K562 (cell line): Measurements from ENCODE around the gene KISS1. TPM values are rescaled to one million over a fixed set of nuclear protein-coding genes. Genes with fewer than 3 reads are reported as not detected.

Source experiments
- E2F3 ChIP-seq: fragments of 250-450 bp; sonication (Bioruptor Pico); IDR thresholded peaks from 2 replicates; pipeline ENCODE4 v1.4.0; 2020; ENCODE audit warnings: mild to moderate bottlenecking
- E2F8 ChIP-seq: fragments of 450-650 bp; IDR thresholded peaks from 2 replicates; pipeline ENCODE4 v1.7.1; 2018; ENCODE audit warnings: mild to moderate bottlenecking, low read depth; ENCODE audit not compliant: partially characterized antibody
- HEY1 ChIP-seq: fragments of 250-450 bp; sonication (Bioruptor Pico); IDR thresholded peaks from 2 replicates; pipeline ENCODE4 v1.5.0; 2020; ENCODE audit warnings: mild to moderate bottlenecking, moderate library complexity, borderline replicate concordance
- HNRNPUL1 ChIP-seq: fragments of 200-400 bp; formaldehyde crosslinking; IDR thresholded peaks from 2 replicates; pipeline ENCODE4 v1.6.1; 2017; ENCODE audit warnings: low read length
- IRF9 ChIP-seq: fragments of 450-650 bp; IDR thresholded peaks from 2 replicates; pipeline ENCODE4 v1.6.1; 2016; ENCODE audit warnings: missing biosample characterization, missing genetic modification characterization
- LCOR ChIP-seq: sonication (generic); formaldehyde crosslinking; IDR thresholded peaks from 2 replicates; pipeline ENCODE4 v1.8.0; 2022; ENCODE audit warnings: mild to moderate bottlenecking, missing genetic modification reagents
- MTA3 ChIP-seq: fragments of 450-650 bp; formaldehyde crosslinking; IDR thresholded peaks from 2 replicates; pipeline ENCODE4 v1.6.1; 2017; ENCODE audit warnings: mild to moderate bottlenecking, borderline replicate concordance
- RREB1 ChIP-seq: fragments of 250-450 bp; sonication (Bioruptor Pico); IDR thresholded peaks from 2 replicates; pipeline ENCODE4 v1.4.0; 2020
- ZNF184 ChIP-seq: sonication (generic); formaldehyde crosslinking; IDR thresholded peaks from 2 replicates; pipeline ENCODE4 v1.5.0; 2020; ENCODE audit warnings: missing genetic modification reagents
- ZNF282 ChIP-seq: sonication (generic); formaldehyde crosslinking; IDR thresholded peaks from 2 replicates; pipeline ENCODE4 v1.8.1; 2023; ENCODE audit warnings: missing genetic modification reagents
- ZNF3 ChIP-seq: fragments of 250-450 bp; sonication (Bioruptor Pico); IDR thresholded peaks from 2 replicates; pipeline ENCODE4 v1.5.0; 2021; ENCODE audit warnings: mild to moderate bottlenecking, moderate library complexity
- ZNF609 ChIP-seq: sonication (generic); formaldehyde crosslinking; IDR thresholded peaks from 2 replicates; pipeline ENCODE4 v1.8.1; 2023; ENCODE audit warnings: missing genetic modification reagents, mild to moderate bottlenecking, borderline replicate concordance
- polyA plus RNA-seq, 8 experiments: library from polyadenylated mRNA; depleted of rRNA in 4 of 8; stranded (reverse) in 5 of 8; unstranded in 3 of 8; fragments of >200 nt; fragmentation: Nextera tagmentation in 2 of 8; fragmentation: Illumina TruSeq in 1 of 8; extraction: Ambion mirVana in 2 of 8; extraction: Trizol in 1 of 8; gene quantifications; 2 replicates each; pipeline versions ENCODE4 v1.2.1 to v1.2.3, GENCODE V29; 2011 to 2014; ENCODE audit warnings: inconsistent platforms in 1 of 8, missing spikeins in 1 of 8
- total RNA-seq, 7 experiments: library from RNA; depleted of rRNA in 6 of 7; stranded (reverse); fragments of >200 nt in 6 of 7; fragmentation: Illumina TruSeq in 2 of 7; extraction: Trizol in 2 of 7; gene quantifications; 2 replicates each; pipeline versions ENCODE4 v1.2.1 to v1.2.3, GENCODE V29; 2011 to 2021; ENCODE audit warnings: low replicate concordance in 1 of 7

Gene KISS1
- total and polyA plus RNA-seq, 9 of the 15 experiments (the other 6 are each of a cell fraction or from before 2014, with no cell fraction given) = 0.31 TPM; not detected in 8

GRCh38 chr1:204177133-204177532 is 19.2 kb downstream of the KISS1 start (continued):
- TF ChIP-seq LCOR (CRISPR knock-in tag) (no peak), MTA3 (no peak; the same call in 1 of the 2 replicates), ZNF184 (CRISPR knock-in tag) (no peak), E2F3 (CRISPR knock-in tag) (peak; percentile 95), HNRNPUL1 (no peak), ZNF609 (CRISPR knock-in tag) (peak; percentile 75; the same call in 1 of the 2 replicates), HEY1 (CRISPR knock-in tag) (0 out of 2 replicates have a peak, but pooled peaks have one; percentile 67), IRF9 (no peak), ZNF3 (CRISPR knock-in tag) (no peak), E2F8 (peak; percentile 70), ZNF282 (CRISPR knock-in tag) (no peak), RREB1 (0 out of 2 replicates have a peak, but pooled peaks have one; percentile 71)
